ENCODE results near the gene AMIGO2.
"Not testable (repeated sequence)": the region's sequence is repeated elsewhere in the genome, so short reads cannot be mapped to it uniquely, and the experiment has no call there.

Gene AMIGO2

DNA sequence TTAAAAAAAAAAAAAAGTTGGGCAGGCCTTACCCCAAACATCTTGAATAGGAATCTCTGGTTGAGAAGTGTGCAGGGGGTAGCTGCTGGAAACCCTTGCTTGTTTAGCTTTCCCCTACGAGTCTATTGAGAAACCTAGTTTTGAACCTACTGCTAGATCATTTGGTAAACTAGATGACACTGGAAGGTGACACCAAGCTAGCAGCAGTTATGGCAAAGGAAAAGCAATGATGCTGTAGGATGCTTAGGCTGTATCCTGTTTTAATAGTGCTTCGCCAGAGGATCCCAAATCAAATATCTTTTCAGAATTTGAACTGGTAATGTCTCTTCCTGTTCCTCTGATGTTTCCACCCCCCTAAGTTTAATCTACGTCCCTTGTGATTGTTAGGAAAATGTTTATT is 5.8 kb downstream of the AMIGO2 start:
- DNase-seq (ENCODE audit: low spot score), result no peak

DNA sequence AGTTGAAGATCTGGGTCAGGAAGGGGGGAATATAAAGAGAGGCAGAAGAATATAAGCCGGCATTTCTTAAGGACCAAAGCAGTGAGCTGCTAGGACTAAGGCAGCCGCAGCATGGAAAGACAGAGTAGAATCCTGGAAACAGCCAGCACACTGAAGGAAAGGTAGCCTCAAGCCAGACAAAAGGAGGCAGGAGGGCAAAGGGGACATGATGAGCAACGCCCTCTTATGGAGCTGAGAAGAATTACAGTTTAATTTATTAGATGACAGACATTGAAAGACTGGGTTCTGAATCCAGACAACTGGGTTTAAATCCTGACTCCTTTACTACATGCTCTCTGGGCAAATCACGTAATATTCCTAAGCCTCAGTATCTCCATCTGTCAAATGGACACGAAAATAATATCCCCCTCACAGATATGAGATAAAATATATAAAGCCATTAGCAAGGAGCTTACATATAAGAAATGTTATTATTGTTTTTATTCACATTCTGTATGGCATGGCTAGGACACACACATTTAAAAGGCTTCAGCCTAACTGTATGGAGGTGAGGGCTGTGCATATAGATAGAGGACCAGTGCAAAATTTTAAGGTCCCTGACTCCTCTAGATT is 8.4 kb downstream of the AMIGO2 start:
- no peak for DNase-seq (ENCODE audit: low spot score)

DNA sequence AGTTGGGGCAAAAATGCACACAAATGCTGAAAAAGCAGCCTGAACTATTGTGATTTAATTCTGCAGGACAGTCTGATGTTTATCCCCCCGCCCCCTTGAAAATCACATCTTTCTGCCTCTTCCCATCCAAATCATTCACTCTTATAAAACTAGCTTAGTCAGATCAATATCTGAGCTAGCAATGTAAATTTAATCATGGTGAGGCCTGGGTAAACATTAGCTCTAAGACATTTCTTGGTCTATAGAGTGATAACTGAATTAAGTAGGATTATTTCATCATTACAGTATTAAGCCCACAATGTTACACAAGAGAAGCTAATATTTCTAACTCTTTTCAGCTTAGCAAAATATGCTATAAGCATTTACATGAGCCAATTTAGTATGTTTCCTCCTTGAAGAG is 9.4 kb downstream of the AMIGO2 start:
- DNase-seq (ENCODE audit: low spot score), result no peak

DNA sequence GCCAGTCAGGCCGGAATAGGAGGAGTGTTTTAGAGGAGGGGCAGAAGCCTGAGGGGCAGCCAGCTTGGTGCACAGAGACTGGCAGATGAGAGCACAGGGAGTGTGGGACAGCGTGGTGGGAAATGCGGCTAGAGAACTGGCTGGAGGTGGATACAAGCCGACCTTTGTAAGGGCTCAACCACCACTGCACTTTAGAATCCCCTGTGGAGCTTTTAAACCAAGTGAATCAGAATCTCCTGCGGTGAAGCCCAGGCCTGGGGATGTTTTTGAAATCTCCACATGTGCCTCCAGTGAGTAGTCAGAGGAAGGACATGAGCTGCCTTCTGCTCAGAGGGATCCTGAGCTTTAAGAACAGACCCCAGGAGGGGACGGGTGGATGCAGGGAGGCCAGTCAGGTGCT is 11.2 kb downstream of the AMIGO2 start:
- no peak for DNase-seq (ENCODE audit: low spot score)

DNA sequence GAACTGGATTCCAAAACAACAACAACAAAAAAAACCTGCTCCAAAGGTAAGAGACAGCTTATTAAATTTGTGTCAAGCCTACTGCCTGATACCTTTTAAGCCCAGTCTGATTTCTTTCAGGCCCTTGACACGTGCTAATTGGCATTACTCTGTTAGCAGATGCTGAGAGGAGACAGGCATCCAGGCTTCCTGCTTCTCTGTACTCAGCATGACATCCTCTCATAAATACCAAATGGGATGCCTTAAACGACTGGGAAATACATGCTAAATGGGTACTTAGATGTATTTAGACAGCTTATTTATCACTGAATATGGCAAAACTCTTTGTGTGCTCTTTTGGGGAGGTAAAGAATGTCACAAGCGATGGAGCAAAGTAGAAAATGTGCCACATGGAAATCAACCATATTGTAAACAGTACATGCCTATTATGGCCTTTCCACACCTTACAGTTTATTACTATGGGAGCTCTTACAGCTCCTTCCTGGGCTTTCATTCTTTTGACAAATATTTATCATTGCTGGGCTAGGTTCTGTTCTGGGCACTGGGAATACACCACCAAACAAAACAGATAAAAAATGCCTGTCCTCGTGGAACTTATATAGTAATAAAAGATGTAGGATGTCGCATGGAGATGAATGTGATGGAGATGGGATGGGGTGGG is 11.9 kb downstream of the AMIGO2 start:
- DNase-seq (ENCODE audit: low spot score), result no peak

DNA sequence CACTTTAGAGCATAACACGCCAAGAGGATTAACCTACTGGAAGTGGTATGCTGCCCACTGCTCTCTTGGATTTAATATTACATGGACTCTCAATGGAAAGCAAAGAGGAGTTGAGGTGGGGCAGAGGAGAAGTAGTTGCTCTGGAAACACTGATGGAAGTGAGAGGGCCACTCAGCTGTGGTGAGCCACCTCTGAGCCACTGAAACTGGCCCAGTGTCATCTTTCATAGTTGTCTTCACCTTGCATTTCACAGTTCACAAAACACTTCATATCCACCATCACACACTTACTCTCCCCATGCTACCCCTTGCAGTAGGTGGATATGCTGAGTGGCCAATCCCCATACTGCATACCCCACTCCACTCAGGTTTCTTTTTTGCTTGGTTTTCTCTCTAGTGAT is 12.6 kb downstream of the AMIGO2 start:
- DNase-seq (ENCODE audit: low spot score), result no peak

DNA sequence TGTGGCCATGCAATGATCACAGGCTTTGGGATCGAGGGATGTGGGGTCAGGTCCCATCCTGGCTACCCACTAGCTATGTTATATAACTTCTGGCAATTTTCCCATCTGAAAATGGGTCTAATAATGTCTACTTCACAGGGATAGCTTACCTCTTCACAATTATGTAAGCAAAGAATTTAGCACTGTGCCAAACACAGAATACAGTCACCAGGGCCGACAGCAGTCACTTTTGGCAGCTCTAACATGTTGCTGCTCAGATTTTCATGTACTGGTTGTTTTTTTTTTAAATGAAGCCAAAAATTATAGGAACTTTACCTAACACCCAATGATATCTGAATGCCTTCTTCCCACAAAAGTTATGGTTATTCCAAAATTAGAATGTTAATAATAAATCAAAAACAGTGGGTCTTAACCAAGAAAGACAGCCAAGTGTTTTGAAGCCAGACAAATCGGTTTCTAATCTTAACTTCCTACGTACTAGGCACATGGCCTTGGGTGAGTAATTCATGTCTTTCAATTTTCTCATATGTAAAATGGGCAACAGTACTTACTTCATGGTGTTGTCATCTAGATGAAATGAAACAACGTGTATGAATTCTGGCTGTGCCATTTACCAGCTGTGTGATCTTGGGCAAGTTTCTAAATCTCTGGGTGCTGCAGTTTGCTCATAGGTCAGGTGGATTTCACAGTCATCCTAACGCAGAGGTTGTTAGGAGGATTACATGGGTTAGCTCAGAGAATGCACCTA is 13.3 kb downstream of the AMIGO2 start:
- DNase-seq (ENCODE audit: low spot score), result peak; percentile 24

DNA sequence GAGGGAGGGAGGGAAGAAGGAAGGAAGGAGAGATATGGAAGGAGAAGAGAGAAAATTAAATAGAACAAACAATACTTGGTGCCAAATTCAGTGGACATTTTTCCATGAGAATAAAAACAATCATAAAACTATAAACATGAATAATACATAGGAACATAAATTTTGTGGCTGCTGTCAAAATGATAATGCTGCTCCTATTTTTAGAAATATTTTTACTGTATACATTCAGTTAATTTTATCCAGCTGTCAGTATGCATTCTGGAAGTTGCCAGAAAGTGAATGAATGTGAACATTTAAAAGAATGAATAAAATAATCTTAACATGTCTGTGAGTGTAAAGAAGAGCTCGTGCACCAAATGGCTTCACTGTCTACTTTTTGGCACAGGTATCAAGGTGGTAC is 14.2 kb downstream of the AMIGO2 start:
- DNase-seq (ENCODE audit: low spot score), result no peak

DNA sequence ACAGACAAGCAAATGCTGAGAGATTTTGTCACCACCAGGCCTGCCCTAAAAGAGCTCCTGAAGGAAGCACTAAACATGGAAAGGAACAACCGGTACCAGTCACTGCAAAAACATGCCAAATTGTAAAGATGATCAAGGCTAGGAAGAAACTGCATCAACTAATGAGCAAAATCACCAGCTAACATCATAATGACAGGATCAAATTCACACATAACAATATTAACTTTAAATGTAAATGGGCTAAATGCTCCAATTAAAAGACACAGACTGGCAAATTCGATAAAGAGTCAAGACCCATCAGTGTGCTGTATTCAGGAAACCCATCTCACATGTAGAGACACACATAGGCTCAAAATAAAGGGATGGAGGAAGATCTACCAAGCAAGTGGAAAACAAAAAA is 21.1 kb downstream of the AMIGO2 start:
- DNase-seq (ENCODE audit: low spot score), result not testable (repeated sequence)

DNA sequence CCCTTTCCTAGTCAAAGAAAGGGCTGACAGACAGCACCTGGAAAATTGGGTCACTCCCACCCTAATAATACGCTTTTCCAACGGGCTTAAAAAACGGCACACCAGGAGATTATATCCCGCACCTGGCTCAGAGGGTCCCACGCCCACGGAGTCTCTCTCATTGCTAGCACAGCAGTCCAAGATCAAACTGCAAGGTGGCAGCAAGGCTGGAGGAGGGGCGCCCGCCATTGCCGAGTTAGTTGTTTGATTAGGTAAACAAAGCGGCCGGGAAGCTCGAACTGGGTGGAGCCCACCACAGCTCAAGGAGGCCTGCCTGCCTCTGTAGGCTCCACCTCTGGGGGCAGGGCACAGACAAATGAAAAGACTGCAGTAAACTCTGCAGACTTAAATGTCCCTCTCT is 22.8 kb downstream of the AMIGO2 start:
- DNase-seq (ENCODE audit: low spot score), result not testable (repeated sequence)

DNA sequence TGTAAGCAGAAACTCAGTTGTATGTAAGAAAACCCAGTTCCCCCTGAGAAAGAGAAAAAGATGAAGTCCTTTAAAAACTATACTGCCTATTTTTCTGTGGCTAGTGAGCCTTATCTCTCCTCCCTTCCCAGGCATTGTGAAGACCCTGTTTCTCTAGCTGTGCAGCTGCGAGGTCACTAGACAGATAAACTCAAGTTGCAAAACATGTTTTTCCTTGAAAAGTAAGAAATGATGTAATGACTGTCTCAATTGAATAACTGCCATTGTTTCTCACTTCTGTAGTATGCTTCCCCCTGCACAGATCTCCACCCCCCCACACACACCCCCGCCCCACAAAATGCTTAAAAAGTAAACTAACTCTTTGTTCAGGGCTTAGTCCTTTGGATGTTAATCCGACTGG is 23.9 kb downstream of the AMIGO2 start:
- DNase-seq (ENCODE audit: low spot score), result not testable (repeated sequence)

DNA sequence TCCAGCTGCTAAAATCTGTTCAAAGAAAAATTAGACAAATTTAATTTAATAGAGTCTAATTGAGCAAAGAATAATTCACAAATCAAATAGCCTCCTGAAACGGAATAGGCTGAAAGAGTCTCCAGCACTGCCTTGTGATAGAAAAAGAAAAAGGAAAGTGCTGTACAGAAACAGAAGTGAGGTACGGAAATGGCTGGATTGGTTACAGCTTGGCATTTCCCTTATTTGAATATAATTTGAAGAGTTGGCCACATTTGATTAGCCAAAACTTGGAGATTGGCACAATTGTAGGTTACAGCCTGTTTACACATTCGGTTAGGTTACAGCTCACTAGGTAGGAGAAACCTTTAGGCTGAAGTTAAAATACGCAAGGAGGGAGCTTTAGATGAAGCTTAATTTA is 25.1 kb downstream of the AMIGO2 start:
- DNase-seq (ENCODE audit: low spot score), result no peak

DNA sequence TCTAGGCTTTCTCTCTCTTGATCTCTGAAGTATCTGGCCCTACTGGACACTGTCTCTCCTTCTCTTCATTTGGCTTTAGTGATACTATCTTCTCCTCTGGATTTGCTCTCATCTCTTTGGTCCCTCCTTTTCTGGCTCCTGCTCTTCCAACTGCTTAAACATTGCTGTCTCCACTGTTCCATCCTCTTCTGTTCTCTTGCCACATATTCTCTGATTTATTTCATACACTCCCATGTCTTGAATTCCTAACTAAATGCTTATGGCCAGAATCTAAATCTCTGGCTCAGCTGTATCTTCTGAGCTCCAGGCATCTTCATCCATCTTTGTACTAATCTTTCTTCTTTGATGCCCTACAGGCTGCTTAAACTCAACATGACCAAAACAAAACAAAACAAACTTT is 25.8 kb downstream of the AMIGO2 start:
- no peak for DNase-seq (ENCODE audit: low spot score)

DNA sequence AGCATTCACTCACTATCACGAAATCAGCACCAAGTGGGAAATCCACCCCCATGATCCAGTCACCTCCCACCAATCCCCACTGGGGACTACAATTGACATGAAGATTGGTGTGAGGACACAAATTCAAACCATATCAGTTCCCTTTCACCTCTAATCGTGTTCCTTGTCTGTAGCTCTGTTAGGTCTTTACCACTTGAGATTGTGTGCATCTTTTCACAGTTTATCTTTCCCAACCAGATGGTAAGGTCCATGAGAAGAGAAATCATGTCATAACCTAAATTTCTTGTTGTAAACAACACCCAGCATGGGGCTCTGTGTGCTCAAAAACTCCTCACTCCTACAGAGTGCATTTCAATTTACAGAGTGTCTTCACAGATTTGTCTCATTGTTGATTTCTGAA is 27.5 kb downstream of the AMIGO2 start:
- DNase-seq (ENCODE audit: low spot score), result no peak

DNA sequence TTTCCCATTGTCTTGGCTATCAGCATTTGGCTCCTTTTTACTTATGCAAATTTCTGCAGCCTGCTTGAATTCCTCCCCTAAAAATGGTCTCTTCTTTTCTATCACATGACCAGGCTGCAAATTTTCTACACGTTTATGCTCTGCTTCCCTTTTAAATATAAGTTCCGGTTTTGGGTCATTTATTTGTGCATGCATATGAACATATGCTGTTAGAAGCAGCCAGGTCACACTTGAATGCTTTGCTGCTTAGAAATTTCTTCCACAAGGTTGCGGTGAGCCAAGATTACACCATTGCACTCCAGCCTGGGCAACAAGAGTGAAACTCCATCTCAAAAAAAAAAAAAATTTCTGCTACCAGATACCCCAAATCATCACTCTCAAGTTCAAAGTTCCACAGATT is 28.5 kb downstream of the AMIGO2 start:
- not testable (repeated sequence) for DNase-seq (ENCODE audit: low spot score)

DNA sequence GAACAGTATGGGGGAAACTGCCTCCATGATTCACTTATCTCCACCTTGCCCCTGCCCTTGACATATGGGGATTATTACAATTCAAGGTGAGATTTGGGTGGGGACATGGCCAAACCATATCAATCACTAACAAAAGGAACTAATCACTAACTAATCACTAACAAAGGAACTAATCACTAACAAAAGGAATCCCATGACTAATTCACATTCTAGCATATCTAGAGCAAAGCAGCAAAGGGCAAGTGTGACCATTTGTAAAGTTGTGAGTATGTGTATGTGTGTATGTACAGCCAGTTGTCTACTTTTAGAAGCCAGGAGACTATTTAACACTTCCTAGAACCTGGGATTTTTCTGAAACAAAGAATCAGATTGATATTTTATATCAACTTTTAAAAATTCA is 31.2 kb downstream of the AMIGO2 start:
- no peak for DNase-seq (ENCODE audit: low spot score)

DNA sequence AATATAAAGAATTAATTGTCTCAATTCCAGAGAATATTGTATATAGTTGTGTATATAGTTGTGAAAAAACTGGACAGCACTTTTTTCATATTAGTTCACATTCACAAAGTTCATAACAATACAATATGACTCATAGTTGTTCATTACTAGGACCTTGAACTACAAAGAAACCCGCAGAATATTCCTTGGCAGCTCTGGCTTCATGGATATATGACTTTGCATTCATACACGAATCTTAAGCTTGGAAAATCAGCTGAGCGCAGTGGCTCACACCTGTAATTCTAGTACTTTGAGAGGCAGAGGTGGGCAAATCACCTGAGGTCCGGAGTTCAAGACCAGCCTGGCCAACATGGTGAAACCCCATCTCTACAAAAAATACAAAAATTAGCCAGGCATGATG is 38.4 kb downstream of the AMIGO2 start:
- DNase-seq (ENCODE audit: low spot score), result no peak

DNA sequence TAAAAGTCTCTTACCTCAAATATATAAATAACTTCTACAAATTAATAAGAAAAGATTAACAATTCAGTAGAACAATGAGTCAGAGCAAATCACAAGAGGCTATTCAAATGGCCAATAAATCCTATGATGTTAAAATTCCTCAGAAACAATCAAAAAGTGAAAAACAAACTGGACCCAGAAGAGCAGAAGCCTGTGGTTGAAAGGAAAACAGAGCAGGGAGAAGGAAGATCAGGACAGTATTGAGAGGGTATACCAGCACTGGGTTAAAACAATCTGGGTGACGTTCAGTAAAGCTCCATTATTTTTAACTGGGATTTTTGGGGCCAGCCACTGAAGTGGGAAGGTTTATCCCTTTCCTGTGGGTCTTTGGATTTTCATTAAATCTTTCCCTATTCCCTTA is 40.0 kb downstream of the AMIGO2 start:
- no peak for DNase-seq (ENCODE audit: low spot score)

DNA sequence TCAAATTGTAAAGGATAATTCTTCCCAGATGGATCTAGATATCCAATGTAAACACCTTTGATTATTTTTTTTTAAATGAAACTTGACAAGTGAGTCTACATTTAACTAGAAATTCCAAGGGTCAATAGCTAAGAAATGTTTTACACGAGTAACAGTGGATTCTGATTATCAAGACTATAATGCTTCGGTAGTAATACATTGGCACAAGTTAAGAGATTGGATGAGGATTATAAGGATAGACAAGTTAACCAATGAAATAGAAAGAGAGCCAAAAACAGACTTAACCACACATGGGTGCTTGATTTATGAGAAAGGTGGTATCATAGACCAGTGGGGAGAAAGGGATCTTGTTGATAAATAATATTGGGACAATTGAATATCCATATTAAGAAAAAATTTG is 40.7 kb downstream of the AMIGO2 start:
- DNase-seq (ENCODE audit: low spot score), result no peak

DNA sequence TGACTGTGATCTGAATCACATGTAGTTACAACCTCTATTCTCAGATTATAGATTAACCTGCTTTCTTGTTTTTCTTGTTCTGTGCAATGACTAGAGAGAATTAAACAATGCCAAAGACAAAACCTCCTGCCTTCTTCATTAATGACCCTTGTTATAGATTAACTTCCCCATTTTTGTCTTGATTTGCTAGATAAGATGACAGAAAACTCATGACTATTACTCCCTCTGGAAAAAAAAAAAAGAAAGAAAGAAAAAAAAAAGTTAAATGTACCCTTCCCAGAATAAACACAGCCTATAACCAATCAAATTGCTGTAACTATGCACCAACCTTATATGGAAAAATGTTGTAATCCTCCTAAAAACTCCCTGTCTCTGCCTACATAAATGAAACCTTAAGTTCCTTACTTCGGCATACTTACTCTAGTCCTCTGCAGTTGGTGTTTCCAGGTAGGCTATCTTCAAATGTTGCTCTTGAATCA is 41.5 kb downstream of the AMIGO2 start:
- no peak for DNase-seq (ENCODE audit: low spot score)

DNA sequence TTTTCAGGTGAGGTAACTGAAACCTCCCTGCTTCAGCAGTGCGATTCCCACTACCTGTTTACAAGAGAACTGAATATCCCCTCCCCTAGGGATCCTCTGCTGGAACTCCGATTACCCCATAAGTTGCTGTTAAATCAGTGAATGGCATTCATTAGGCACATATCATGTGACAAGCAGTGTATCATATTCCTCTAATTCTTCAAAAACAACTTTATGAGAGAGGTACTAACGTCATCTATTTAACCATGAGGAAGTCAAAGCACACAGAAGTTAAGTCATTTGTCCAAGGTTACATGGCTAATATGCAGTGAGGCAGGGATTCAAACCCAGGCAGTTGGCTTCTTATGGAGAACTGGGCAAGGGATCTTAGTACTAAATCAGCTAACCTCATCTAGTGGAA is 44.3 kb downstream of the AMIGO2 start:
- DNase-seq (ENCODE audit: low spot score), result no peak

DNA sequence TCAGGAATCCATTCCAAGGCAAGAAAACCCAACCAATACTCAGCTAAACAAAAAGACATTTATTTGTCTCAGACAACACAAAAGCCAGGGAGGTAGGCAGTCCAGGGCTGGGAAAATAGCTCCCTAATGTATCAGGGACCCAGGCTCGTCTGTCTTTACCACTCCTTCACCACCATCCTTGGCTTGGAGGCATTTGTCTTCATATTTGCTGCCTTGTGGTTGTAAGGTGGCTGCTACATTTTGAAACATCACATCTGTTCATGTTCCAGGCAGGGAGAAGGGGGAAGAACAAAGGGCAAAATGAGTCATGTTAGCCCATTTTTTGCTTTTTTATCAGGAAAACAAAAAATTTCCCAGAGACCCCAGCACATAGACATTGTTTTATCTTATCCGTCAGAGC is 45.1 kb downstream of the AMIGO2 start:
- no peak for DNase-seq (ENCODE audit: low spot score)

DNA sequence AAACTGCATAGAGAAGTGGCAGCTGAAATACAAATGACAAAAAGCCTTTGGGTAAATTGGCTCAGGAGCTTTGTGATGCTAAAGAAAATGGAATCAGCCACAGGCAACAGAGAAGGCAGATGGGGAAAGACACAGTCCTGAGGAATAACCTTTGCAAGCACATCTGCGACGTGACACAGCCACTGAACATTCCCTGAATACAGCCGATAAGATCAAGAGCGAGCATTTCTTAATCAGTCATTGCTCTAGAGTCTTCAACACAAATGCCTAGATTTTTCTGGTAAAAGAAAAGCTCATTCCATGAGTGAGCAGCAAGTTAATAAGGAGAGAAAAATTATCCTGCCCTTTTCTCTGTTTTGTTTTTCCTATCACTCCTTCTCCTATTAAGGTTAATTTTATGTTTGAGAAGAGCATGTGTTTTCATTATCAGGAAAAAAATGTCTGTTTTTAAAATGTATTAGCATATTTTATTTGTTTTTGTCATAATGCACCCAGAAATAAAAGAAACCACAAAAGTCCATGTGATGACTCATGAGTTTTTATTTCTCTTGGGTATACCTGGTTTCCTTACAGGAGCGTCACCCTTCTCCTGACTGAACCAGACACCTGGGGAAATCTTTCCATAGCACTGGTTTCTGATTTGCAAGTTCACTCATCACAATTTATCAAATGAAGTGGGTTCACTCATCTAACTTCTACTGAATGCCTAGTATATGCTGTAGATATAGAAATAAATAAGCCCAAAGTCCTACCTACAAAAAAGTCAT is 45.8 kb downstream of the AMIGO2 start:
- no peak for DNase-seq (ENCODE audit: low spot score)

Data from Ammon's horn (tissue), 1 donor.